HUDEP-2 (cell line): ENCODE measurements around the gene SH2D3A.
A peak's percentile ranks its signal among the peaks of the same experiment; 100 is the strongest.
"Not testable (repeated sequence)": the region's sequence is repeated elsewhere in the genome, so short reads cannot be mapped to it uniquely, and the experiment has no call there.

Experiments
- DNase-seq, 76 experiments: peaks; one replicate each; lab custom pipeline; 2025; ENCODE audit not compliant: unreplicated experiment in 76 of 76; lab: John Stamatoyannopoulos, UW

The SH2D3A gene

GRCh38 chr19:6790194-6791128, 23.2 kb upstream of the SH2D3A start:
- no peak for DNase-seq

GRCh38 chr19:6788896-6789295, 21.7 kb upstream of the SH2D3A start:
- no peak for DNase-seq

- no peak for DNase-seq
Observed at GRCh38 chr19:6787393-6787792, 20.2 kb upstream of the SH2D3A start.

- peak in 1 of 76 experiments; percentile 15 for DNase-seq
Observed at GRCh38 chr19:6779206-6779605, 12.0 kb upstream of the SH2D3A start.

GRCh38 chr19:6778386-6778785, 11.2 kb upstream of the SH2D3A start:
- peak in 4 of 76 experiments; percentile 7 to 31 (median 13) for DNase-seq

- no peak for DNase-seq
Observed at GRCh38 chr19:6777434-6777833, 10.2 kb upstream of the SH2D3A start.

- DNase-seq: no peak
Observed at GRCh38 chr19:6776999-6777398, 9.8 kb upstream of the SH2D3A start.

GRCh38 chr19:6776045-6776444, 8.8 kb upstream of the SH2D3A start:
- not testable (repeated sequence) for DNase-seq

GRCh38 chr19:6774821-6775707, 7.8 kb upstream of the SH2D3A start:
- peak in 4 of 76 experiments; percentile 14 to 27 (median 22) for DNase-seq

GRCh38 chr19:6773323-6773931, 6.2 kb upstream of the SH2D3A start:
- DNase-seq: peak in 1 of 76 experiments; percentile 12

GRCh38 chr19:6772866-6773322, 5.7 kb upstream of the SH2D3A start:
- no peak for DNase-seq

GRCh38 chr19:6772028-6772865, 5.0 kb upstream of the SH2D3A start, which contains the start of gene VAV1:
VAV1 (plus strand) TSS chr19:6772708; CDS start chr19:6772808, 100 bp downstream.
- DNase-seq: peak in 61 of 76 experiments; percentile 9 to 82 (median 59)

GRCh38 chr19:6771648-6772027, 4.4 kb upstream of the SH2D3A start:
- not testable (repeated sequence) for DNase-seq

- DNase-seq: peak in 22 of 76 experiments; percentile 7 to 60 (median 34)
Observed at GRCh38 chr19:6769006-6769619, 1.9 kb upstream of the SH2D3A start.

GRCh38 chr19:6768236-6768785, 1.1 kb upstream of the SH2D3A start:
- no peak for DNase-seq

GRCh38 chr19:6767081-6767356, 216 bp downstream of the SH2D3A start:
- DNase-seq: no peak

GRCh38 chr19:6766357-6767080, 716 bp downstream of the SH2D3A start:
- peak in 1 of 76 experiments; percentile 17 for DNase-seq

GRCh38 chr19:6765738-6766356, 1.4 kb downstream of the SH2D3A start:
- no peak for DNase-seq
